ENCODE results near the gene PRSS12. TPM values are rescaled to one million over a fixed set of nuclear protein-coding genes. Genes with fewer than 3 reads are reported as not detected.
A peak's percentile ranks its signal among the peaks of the same experiment; 100 is the strongest.
"Not testable (repeated sequence)": the region's sequence is repeated elsewhere in the genome, so short reads cannot be mapped to it uniquely, and the experiment has no call there.

The PRSS12 gene
- total RNA-seq, 1 donor from 2014 or later = 0.16 TPM

- DNase-seq (ENCODE audit: low spot score) = no peak
These were observed 73.5 kb downstream of the PRSS12 start for GRCh38 chr4:118279328-118279727.

- peak; percentile 98 for DNase-seq (ENCODE audit: low spot score)
These were observed 74.1 kb downstream of the PRSS12 start for GRCh38 chr4:118278473-118279274.

- no peak for DNase-seq (ENCODE audit: low spot score)
These were observed 75.6 kb downstream of the PRSS12 start for GRCh38 chr4:118277243-118277642.

GRCh38 chr4:118276580-118276979, 76.2 kb downstream of the PRSS12 start:
- no peak for DNase-seq (ENCODE audit: low spot score)

DNA sequence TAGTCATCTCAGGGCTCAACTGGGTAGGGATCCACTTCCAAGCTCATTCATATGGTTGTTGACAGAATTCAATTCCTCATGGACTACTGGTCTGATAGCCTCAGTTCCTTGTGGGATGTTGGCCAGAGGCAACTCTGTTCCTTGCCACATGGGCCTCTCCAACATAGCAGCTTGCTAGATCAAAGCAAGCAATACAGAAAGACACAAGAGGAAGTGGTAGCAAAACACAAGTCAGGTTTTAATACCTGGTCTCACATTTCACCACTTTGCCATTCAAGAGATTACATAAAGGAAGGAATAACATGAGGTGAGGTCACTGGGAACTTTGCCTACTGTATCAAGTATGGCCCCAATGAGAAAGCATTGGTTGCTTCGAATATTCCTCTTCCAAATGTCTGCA, 79.2 kb downstream of the PRSS12 start:
- no peak for DNase-seq (ENCODE audit: low spot score)

DNA sequence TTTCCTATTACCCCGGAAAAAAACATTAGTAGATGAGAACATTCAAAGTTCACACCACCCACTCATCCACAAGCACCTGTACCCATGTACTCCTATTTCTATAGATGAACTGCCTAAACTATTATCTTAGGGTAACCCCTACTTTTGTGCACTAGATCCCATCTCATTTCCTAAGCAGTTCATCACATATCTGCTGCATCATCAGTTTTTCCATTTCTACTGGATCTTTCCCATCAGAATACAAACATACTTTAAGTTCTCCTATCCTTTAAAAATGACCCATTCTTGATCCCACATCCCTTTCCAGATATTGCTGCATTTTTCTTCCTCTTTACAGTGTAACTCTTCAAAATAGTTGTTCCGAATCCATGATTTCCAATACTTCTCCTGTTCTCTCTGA, 81.0 kb downstream of the PRSS12 start:
- DNase-seq (ENCODE audit: low spot score) = no peak

DNA sequence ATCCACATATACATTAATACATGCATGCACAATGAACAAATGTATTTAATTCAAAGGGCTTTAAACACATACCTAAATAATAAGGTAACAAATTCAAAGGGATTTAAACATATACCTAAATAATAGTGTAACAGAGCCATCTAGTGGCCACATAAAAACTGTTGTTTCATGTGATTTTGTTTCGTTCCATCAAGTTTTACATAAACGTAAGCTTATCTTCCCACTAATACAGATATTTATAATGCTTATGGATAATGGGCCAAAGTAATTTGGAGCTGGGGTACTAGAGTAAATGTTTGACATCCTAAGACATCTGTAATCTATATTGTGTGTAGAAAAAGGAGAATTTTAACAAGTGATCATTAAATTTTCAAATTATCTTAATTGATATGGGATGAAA, 82.3 kb downstream of the PRSS12 start:
- no peak for DNase-seq (ENCODE audit: low spot score)

DNA sequence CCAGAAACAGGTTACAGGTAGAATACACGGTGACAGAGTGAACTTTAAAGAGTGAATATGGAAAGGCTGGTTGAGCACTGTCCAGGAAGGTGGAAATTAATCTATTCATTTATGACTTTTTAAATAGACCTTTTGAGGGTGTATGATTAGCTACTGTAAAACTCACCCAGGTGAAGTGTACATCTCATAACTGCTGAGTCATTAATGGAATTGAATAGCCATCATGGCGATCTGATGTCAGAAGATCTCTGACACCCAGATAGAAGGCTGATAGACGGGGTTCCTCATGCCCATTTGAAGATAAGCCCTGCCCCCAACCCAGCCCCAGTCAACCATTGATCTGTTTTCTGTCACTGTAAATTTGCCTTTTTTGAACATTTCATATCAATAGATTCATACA, 84.0 kb downstream of the PRSS12 start:
- DNase-seq (ENCODE audit: low spot score) = no peak

DNA sequence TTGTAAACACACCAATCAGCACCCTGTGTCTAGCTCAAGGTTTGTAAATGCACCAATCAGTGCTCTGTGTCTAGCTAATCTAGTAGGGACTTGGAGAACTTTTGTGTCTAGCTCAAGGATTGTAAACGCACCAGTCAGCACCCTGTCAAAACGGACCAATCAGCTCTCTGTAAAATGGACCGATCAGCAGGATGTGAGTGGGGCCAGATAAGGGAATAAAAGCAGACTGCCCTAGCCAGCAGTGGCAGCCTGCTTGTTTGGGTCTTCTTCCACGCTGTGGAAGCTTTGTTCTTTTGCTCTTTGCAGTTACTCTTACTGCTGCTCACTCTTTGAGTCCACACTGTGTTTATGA, 86.7 kb downstream of the PRSS12 start:
- DNase-seq (ENCODE audit: low spot score) = not testable (repeated sequence)

DNA sequence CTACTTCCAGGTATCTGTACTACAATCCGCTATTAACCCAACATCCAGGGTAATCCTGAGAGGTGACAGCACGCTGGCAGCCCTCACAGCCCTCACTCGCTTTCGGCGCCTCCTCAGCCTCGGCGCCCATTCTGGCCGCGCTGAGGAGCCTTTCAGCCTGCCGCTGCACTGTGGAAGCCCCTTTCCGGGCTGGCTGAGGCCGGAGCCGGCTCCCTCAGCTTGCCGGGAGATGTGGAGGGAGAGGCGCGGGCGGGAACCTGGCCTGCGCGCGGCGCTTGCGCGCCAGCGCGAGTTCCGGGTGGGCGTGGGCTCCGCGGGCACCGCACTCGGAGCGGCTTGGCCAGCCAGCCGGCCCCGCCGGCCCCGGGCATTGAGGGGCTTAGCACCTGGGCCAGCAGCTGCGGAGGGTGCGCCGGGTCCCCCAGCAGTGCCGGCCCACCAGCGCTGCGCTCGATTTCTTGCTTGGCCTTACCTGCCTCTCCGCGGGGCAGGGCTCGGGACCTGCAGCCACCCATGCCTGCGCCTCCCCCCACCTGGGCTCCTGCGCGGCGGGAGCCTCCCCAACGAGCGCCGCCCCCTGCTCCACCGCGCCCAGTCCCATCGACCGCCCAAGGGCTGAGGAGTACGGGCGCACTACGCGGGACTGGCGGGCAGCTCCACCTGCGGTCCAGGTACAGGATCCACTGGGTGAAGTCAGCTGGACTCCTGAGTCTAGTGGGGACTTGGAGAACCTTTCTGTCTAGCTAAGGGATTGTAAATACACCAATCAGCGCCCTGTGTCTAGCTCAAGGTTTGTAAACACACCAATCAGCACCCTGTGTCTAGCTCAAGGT, 87.3 kb downstream of the PRSS12 start:
- no peak for DNase-seq (ENCODE audit: low spot score)

DNA sequence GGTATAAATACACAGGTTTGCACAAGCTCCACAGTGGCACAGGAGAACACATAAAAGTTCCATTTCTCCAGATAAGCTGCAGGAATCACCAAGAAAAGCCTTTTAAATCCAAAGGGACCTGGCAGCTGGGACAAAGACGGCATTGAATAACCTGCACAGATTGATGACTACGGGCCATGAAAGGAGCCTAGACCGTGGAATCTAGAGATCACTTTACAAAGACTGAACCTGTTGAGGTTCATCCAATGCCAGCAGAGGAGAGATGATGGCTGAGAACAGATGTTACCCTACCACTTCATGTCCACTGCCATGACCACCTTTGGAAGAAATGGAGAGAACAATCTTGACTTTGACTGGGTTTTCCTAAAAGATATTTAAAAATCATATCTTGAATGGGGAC, 88.7 kb downstream of the PRSS12 start:
- no peak for DNase-seq (ENCODE audit: low spot score)

GRCh38 chr4:118260309-118260708, 92.5 kb downstream of the PRSS12 start:
- DNase-seq (ENCODE audit: low spot score) = no peak

GRCh38 chr4:118259111-118259510, 93.7 kb downstream of the PRSS12 start:
- DNase-seq (ENCODE audit: low spot score) = no peak

DNA sequence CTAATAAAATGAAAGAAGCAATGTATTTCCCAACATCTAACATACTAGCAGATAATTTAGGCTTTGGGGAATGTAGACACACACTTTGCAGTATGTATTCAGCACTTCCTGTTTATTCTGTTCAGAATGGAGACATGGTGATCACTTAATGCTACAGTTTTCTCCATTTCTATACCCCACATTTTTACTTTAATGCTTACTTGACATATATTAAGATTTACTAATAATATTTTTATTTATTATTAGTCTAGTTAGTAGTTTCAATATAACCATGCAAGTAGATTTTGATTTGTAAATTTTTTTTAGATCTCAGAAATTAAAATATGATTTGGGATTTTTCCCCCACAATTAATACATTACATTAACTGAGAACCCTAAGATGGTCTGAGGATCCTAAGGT, 98.4 kb downstream of the PRSS12 start:
- no peak for DNase-seq (ENCODE audit: low spot score)

DNA sequence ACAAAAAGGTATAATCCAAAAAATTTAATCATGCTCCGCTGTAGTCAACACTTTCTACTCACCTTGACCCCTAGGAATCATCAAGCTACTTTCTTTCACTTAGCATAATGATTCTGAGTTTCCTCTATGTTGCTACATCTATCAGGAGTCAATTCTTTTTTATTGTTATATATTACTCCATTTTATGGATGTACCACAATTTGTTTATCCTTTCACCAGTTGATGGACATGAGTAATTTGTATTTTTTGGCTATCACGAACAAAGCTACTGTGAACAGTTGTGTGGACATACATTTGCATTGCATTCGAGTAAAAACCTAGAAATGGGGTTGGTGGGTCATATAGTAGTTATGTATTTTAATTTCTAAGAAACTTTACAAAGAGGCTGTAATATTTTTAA, 102.9 kb downstream of the PRSS12 start:
- no peak for DNase-seq (ENCODE audit: low spot score)

DNA sequence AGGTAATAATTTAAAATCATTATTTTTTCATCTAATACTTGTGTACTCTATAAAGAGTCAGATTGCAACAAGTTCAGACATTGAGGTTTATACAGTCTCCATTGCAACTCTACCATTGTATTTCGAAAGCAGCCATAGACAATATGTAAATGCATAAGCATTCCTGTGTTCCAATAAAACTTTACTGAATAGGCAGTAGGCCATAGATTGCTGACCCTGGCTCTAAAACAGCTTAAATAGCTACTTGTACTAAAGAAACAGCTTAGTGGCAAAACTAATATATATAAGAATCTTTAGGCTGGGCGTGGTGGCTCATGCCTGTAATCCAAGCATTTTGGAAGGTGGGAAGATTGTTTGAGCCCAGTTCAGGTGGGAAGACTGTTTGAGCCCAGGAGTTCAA, 115.3 kb downstream of the PRSS12 start:
- no peak for DNase-seq (ENCODE audit: low spot score)

DNA sequence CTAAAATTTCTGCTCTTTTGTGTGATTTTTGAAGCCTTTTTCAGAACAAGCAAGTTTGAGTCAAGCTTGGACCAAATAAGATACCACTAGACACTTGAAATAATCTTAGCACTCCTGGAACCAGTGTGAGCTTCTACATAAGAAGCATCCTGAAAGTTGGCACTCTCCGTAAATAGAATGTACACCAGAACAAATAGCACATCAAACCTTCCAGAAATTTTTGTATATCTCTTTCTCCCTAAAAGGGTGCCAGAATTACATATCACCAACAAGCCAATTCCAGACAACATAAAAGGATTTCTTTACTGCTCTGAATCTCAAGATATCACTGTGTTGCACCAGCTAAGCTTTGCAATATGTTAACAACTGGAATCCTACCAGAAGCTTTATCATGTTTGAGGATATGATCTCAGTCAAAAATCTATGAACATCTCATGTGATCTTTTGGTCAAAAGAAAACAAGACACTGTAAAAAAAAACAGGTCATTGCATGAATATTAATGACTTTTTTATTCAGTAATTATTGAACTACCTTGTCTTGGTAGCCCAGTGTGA, 117.2 kb downstream of the PRSS12 start:
- DNase-seq (ENCODE audit: low spot score) = no peak
